HG02759 (cell line): ENCODE data around the gene DLEC1.
"Not testable (repeated sequence)": the region's sequence is repeated elsewhere in the genome, so short reads cannot be mapped to it uniquely, and the experiment has no call there.

Experiments
- ATAC-seq: cut with Tn5 transposase; IDR thresholded peaks from one replicate; pipeline ENCODE4 v1.9.1; 2021; ENCODE audit warnings: mild to moderate bottlenecking, moderate library complexity; ENCODE audit not compliant: unreplicated experiment

Gene DLEC1

GRCh38 chr3:38135621-38136277, 96.7 kb downstream of the DLEC1 start:
- ATAC-seq = not testable (repeated sequence)

GRCh38 chr3:38136393-38136776, 97.4 kb downstream of the DLEC1 start:
- ATAC-seq = no peak

- ATAC-seq = peak; percentile 89
Observed at GRCh38 chr3:38136777-38137614, 98.0 kb downstream of the DLEC1 start, which contains the start of gene ACAA1. Gene ACAA1 (minus strand): TSS chr3:38137127. CDS start chr3:38137035, 92 bp downstream.

GRCh38 chr3:38137615-38138348, 98.8 kb downstream of the DLEC1 start:
- ATAC-seq = no peak

GRCh38 chr3:38138349-38139190, 99.6 kb downstream of the DLEC1 start, which contains the start of gene MYD88:
Gene MYD88 (plus strand): TSS chr3:38138661. CDS start chr3:38138701, 40 bp downstream.
- peak; percentile 42 for ATAC-seq

- no peak for ATAC-seq
Observed at GRCh38 chr3:38139191-38139590, 100.2 kb downstream of the DLEC1 start.

GRCh38 chr3:38139652-38140051, 100.6 kb downstream of the DLEC1 start:
- ATAC-seq = no peak

GRCh38 chr3:38140326-38141172, 101.5 kb downstream of the DLEC1 start:
- no peak for ATAC-seq

- no peak for ATAC-seq
Observed at GRCh38 chr3:38141173-38141951, 102.4 kb downstream of the DLEC1 start.

GRCh38 chr3:38141952-38142273, 102.9 kb downstream of the DLEC1 start:
- no peak for ATAC-seq

- ATAC-seq = no peak
Observed at GRCh38 chr3:38142959-38143358, 104.0 kb downstream of the DLEC1 start.

- no peak for ATAC-seq
Observed at GRCh38 chr3:38143511-38143910, 104.5 kb downstream of the DLEC1 start.

- no peak for ATAC-seq
Observed at GRCh38 chr3:38146504-38146903, 107.5 kb downstream of the DLEC1 start.

- ATAC-seq = no peak
Observed at GRCh38 chr3:38147421-38147820, 108.4 kb downstream of the DLEC1 start.

GRCh38 chr3:38148311-38148882, 109.4 kb downstream of the DLEC1 start:
- no peak for ATAC-seq

- ATAC-seq = no peak
Observed at GRCh38 chr3:38149708-38150107, 110.7 kb downstream of the DLEC1 start.

- no peak for ATAC-seq
Observed at GRCh38 chr3:38150780-38151528, 111.9 kb downstream of the DLEC1 start.
